Measurements from ENCODE around the gene THEM5.
"Not testable (repeated sequence)": the region's sequence is repeated elsewhere in the genome, so short reads cannot be mapped to it uniquely, and the experiment has no call there.

THEM5 gene

DNA sequence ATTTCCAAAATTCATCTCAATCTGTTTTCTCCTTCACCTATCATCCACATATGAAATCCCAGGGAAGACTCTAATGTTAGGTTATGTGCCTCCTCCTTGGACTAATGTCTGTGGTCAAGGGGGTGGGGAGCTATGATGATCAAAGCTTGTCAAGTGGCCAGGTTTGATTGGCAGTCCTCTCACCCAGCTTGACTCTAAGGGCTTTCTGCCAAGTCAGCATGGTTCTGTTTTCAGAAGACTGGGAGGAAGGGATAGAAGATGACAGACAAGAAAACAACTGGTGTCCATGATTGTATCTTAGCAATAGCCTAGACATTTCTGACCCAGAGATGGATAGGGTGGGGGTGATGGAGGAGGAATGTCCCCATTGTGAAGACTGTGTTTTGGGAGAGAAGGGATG, 9.1 kb upstream of the THEM5 start:
- no peak overlapping the region for H3K27ac ChIP-seq
- TF ChIP-seq, protein P1, sequence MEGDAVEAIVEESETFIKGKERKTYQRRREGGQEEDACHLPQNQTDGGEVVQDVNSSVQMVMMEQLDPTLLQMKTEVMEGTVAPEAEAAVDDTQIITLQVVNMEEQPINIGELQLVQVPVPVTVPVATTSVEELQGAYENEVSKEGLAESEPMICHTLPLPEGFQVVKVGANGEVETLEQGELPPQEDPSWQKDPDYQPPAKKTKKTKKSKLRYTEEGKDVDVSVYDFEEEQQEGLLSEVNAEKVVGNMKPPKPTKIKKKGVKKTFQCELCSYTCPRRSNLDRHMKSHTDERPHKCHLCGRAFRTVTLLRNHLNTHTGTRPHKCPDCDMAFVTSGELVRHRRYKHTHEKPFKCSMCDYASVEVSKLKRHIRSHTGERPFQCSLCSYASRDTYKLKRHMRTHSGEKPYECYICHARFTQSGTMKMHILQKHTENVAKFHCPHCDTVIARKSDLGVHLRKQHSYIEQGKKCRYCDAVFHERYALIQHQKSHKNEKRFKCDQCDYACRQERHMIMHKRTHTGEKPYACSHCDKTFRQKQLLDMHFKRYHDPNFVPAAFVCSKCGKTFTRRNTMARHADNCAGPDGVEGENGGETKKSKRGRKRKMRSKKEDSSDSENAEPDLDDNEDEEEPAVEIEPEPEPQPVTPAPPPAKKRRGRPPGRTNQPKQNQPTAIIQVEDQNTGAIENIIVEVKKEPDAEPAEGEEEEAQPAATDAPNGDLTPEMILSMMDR (conservative IDR thresholded peaks at IDR 0.05): no peak

DNA sequence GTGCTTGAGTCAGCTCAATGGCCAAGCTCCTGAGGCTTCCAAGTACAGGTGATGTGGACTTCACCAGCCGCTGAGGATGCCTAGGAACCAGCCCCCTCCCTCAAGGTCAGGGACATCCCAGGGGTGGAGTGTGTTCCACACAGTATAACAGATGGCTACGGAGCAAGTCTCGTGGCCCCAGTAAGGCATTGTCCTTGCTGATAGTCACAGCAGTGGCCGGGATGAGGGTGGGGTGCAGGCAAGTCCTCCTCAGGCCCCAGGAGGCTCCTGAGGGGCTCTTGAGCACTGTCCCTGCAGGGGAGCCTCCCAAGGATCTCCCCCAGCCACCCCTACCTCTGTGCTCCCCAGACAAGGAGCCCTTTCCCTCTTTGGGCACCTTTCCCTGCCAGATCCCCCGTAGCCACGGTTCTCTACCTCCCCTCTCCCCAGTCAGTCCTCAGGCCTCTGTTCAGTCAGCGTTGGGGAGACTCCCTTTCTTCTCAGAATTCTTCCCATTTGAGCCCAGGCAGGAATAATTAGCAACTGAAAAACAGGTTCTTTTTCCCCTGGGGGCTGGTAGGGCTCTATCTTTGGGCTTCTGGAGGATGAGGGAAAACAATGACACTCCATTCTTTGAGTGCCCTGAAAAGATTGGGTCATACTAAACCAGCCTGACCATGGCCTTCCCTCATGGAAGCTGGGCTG, 7.1 kb upstream of the THEM5 start:
- no peak overlapping the region for H3K27ac ChIP-seq
- TF ChIP-seq, protein P1 (conservative IDR thresholded peaks at IDR 0.05): no peak

DNA sequence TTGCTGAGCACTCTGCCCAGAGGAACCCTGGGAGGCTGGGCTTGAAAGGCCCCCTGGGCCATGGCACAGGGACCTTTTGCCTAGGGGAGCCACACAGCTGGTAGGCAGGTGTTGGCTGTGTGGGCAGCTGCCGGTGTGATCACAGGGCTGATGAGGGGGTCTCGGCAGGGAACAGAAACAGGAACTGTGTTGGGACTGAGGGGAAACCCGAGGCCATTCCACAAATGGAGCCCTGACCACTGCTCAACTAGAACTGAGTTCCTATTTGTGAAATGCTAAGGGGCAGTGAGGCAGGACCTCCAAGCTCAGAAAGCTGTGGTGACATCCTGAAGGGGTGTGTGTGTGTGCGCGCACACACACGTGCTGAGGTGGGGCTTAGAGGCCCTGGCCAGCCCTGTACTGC, 6.4 kb upstream of the THEM5 start:
- no peak overlapping the region for H3K27ac ChIP-seq
- TF ChIP-seq, protein P1 (conservative IDR thresholded peaks at IDR 0.05): no peak

DNA sequence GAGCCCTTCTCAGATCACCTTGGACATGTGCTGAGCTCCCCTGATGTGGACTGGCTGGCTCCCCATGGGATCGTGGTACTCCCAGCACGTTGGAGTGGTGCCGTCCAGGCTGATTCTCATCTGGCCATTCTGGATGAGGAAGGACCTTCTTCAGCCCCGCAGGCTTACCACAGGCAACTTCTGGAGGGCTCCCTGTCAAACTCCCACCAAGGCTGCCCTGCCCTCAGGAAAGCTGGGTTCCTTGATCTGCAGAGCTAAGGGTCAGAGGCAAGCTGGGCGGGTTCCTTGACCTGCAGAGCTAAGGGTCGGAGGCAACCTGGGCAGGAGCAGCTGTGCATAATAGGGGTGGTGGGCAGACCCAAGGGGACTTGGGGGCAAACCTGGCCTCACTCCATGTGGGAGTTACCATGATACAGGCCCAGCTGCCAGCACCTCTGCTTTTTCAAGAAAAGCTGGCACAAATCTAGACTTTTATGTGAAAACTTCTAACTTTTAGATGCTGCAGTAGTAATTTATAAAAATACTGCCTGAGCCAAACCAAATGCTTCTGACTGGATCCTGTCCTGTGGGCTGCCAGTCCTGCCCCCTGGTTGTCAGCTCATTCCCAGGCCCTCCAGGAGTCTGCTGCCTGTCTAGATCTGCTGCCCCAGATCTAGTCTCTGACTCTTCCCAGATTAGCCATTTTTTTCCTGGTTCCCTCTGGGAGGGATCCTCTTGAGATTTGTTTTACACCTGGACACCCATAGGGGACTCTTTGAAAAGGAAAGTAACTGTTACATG, 5.6 kb upstream of the THEM5 start:
- TF ChIP-seq, protein P1 (conservative IDR thresholded peaks at IDR 0.05): no peak
- H3K27ac ChIP-seq: no peak overlapping the region

DNA sequence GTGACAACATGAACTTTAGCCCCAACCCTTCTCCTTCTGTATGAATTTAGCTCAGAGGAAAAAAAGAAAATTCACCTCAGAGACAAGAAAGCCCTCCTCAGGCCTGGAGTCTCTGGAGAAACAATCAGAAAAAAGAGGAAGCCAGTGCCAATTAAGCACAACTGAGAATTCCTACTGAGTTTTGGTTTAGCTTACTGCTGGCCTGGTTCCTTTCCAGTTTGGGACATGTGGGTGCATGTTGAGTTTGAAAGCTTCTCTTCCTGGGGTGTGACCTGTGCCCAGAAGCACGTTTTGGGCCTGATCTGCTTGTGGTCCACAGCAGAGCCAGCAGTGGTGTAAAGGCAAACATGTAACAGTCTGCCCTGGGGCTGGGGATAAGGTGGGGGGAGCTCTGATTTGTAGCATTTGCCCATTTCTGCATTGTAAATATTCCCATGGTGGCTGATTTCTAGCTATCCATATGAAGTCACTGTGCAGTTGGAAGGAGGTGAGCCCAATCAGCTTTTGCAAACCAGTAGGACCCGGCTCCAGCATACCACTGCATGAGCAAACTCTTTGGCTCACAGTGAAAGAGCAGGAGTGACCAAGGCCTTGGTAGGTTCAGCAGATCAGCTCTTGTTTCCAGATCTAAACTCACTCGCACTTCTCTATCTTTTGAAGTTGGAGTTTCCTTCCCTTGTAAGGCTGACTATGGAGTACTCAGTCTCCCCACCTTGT, 4.7 kb upstream of the THEM5 start:
- TF ChIP-seq, protein P1 (conservative IDR thresholded peaks at IDR 0.05): no peak
- no peak overlapping the region for H3K27ac ChIP-seq

DNA sequence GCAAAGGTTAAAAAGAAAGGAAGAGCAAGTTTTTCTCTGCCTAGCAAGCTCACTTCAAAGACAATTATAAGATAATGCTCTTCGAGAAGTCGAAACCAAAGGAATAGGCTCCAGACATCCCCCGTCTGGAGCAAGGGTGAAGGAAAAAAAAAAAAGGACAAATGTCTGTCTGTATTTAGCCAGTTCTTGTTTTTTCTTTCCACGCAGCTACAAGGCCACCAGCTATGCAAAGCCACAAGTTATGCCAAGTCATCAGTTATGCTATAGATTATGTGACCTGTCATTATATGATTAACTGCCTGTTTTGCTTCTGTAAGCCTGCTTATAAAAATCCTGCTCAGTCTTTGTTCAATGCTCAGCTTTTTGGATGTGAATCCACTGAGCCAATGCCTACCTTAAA, 2.4 kb upstream of the THEM5 start:
- TF ChIP-seq, protein P1 (conservative IDR thresholded peaks at IDR 0.05): no peak
- H3K27ac ChIP-seq: no peak overlapping the region

DNA sequence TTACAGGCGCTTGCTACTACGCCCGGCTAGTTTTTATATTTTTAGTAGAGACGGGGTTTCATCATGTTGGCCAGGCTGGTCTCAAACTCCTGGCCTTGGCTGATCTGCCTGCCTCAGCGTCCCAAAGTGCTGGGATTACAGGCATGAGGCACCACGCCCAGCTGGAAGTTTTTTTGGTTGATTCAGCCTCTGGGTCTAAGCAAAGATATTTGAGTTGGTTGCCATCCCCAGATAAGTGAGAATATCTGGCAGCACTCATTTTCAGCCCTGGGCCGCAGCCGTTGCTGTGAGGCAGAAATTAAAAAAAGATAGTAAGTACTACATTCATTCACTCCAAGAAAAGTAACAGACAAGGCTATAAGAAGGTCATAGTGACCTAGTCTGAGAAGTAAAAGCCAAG, 2.0 kb upstream of the THEM5 start:
- not testable (repeated sequence) for H3K27ac ChIP-seq

Data from VCaP (cell line).